T-cell (primary cell): Measurements from ENCODE around the gene UBL7. TPM values are rescaled to one million over a fixed set of nuclear protein-coding genes. Genes with fewer than 3 reads are reported as not detected.
"Not testable (repeated sequence)": the region's sequence is repeated elsewhere in the genome, so short reads cannot be mapped to it uniquely, and the experiment has no call there.

ENCODE experiments used
- ATAC-seq, 4 experiments: fragments of 200-7000 bp in 3 of 4; fragments of 150-1000 bp in 1 of 4; cut with Tn5 transposase; replicated peaks in 1 of 4; 1 replicate in 3 of 4; 2 replicates in 1 of 4; pipeline ENCODE4 v1.10.0; 2021; ENCODE audit warnings: moderate library complexity in 3 of 4, mild to moderate bottlenecking in 2 of 4, moderate number of reproducible peaks in 1 of 4
- CTCF ChIA-PET, 2 donors: fragments of 300-600 bp; sonication (Branson Sonifier 250); formaldehyde crosslinking; loops; one replicate each; lab custom pipeline; 2022; ENCODE audit warnings: antibody characterized with exemption in 2 of 2; lab: Charles Lee
- POLR2A ChIA-PET, 2 donors: fragments of 300-600 bp; sonication (Branson Sonifier 250); formaldehyde crosslinking; loops; one replicate each; lab custom pipeline; 2022; ENCODE audit warnings: antibody characterized with exemption in 2 of 2; lab: Charles Lee
- DNase-seq, 35 experiments: peaks; one replicate each; pipeline versions ENCODE4 v3.0.0 to v3.0.0-alpha.2; 2013 to 2023
- H3K27ac ChIP-seq: one replicate; pipeline ENCODE4 v1.5.1; 2013; ENCODE audit warnings: low read length
- H3K27me3 ChIP-seq, 2 experiments: replicated peaks in 1 of 2; 1 replicate in 1 of 2; 2 replicates in 1 of 2; pipeline versions ENCODE4 v1.6.1 to v1.7.0; 2013; ENCODE audit warnings: low read length in 1 of 2, mixed read lengths in 1 of 2; ENCODE audit not compliant: control insufficient read depth in 2 of 2, insufficient read depth in 2 of 2; ENCODE audit errors: extremely low read depth in 1 of 2
- H3K36me3 ChIP-seq, 2 donors: 1 replicate in 1 of 2; 2 replicates in 1 of 2; pipeline versions ENCODE4 v1.6.1 to v1.7.0; 2013; ENCODE audit warnings: low read length in 1 of 2; ENCODE audit not compliant: control insufficient read depth in 2 of 2, insufficient read depth in 1 of 2; ENCODE audit errors: extremely low read depth in 1 of 2
- H3K4me1 ChIP-seq, 2 experiments: 1 replicate in 1 of 2; 2 replicates in 1 of 2; pipeline versions ENCODE4 v1.6.1 to v1.7.0; 2013; ENCODE audit warnings: low read length in 2 of 2, mixed read lengths in 1 of 2; ENCODE audit not compliant: insufficient read depth in 2 of 2, control insufficient read depth in 1 of 2; ENCODE audit errors: extremely low read depth in 1 of 2
- H3K4me3 ChIP-seq, 2 donors: 1 replicate in 1 of 2; 2 replicates in 1 of 2; pipeline versions ENCODE4 v1.5.1 to v1.7.0; 2013; ENCODE audit warnings: mild to moderate bottlenecking in 2 of 2, low read length in 1 of 2, moderate library complexity in 1 of 2; ENCODE audit not compliant: control insufficient read depth in 1 of 2; ENCODE audit errors: extremely low read depth in 1 of 2
- H3K9me3 ChIP-seq: 2 replicates; pipeline ENCODE4 v1.7.0; 2013
- H3K27ac Mint-ChIP-seq, 2 donors: one replicate each; pipeline ENCODE4 v1.8.0; 2020 to 2021; ENCODE audit warnings: mild to moderate bottlenecking in 2 of 2, mixed read lengths in 2 of 2
- H3K27me3 Mint-ChIP-seq, 2 donors: one replicate each; pipeline ENCODE4 v1.8.0; 2021 to 2022; ENCODE audit warnings: mixed read lengths in 2 of 2
- H3K36me3 Mint-ChIP-seq: one replicate; pipeline ENCODE4 v1.8.0; 2021; ENCODE audit warnings: mixed read lengths
- H3K4me1 Mint-ChIP-seq, 3 donors: one replicate each; pipeline ENCODE4 v1.8.0; 2020 to 2022; ENCODE audit warnings: mixed read lengths in 3 of 3, mild to moderate bottlenecking in 1 of 3
- H3K4me3 Mint-ChIP-seq, 3 donors: one replicate each; pipeline ENCODE4 v1.8.0; 2020 to 2022; ENCODE audit warnings: mild to moderate bottlenecking in 3 of 3, mixed read lengths in 3 of 3, moderate library complexity in 3 of 3
- H3K9me3 Mint-ChIP-seq, 3 donors: one replicate each; pipeline ENCODE4 v1.8.0; 2020 to 2022; ENCODE audit warnings: mixed read lengths in 3 of 3
- WGBS: methylation state at CpG from one replicate; pipeline ENCODE4 v1.1.5; 2013; ENCODE audit warnings: missing lambda C conversion rate; ENCODE audit not compliant: insufficient coverage; 5-methylcytosine and 5-hydroxymethylcytosine counted together
- total RNA-seq, 35 experiments: library from RNA in 6 of 35; stranded (reverse) in 6 of 35; fragments of 120-200 nt in 1 of 35; gene quantifications; one replicate each; pipeline versions ENCODE4 v1.2.1 to v1.2.4 and lab custom pipeline; 2013 to 2026

UBL7 gene
- total RNA-seq, 5 donors from 2014 or later (not counting 1 experiment from before 2014, with no cell fraction given), result 26.1 to 59.9 (median 55.3) TPM

GRCh38 chr15:74460298-74460697 lies 662 bp downstream of the UBL7 start:
- H3K4me3 Mint-ChIP-seq, result peak overlapping the region; percentile 92 to 97 (median 93)
- peaks cover 11 to 23% of the 10 kb centered on the region in 2 experiments for H3K4me1 ChIP-seq
- peak overlapping the region; percentile 61 for H3K27ac ChIP-seq
- H3K36me3 Mint-ChIP-seq, result peaks cover 23% of the 10 kb centered on the region
- peaks cover 5 to 17% of the 10 kb centered on the region in 2 donors for H3K36me3 ChIP-seq
- 25% methylated on average over 2 of the region's 2 CpGs for WGBS
- peaks cover 47 to 54% (median 52%) of the 10 kb centered on the region in 3 donors for H3K4me1 Mint-ChIP-seq
- no peaks in the 10 kb centered on the region for H3K27me3 Mint-ChIP-seq
- peak overlapping the region; percentile 96 to 97 for H3K27ac Mint-ChIP-seq
- no peaks in the 10 kb centered on the region for H3K27me3 ChIP-seq
- CTCF ChIA-PET, result interaction anchor here in 1 of 2 donors (1.1 kb wide), 2 partner anchors 10 to 78 kb away, joined by 3 read pairs; no protein-coding TSS in a partner anchor
- H3K9me3 ChIP-seq, result no peaks in the 10 kb centered on the region
- ATAC-seq (no peak), DNase-seq (no peak)
- POLR2A ChIA-PET, result no interaction called here
- H3K4me3 ChIP-seq, result peak overlapping the region; percentile 93 to 98
- no peaks in the 10 kb centered on the region for H3K9me3 Mint-ChIP-seq

- Mint-ChIP-seq H3K4me1 (peaks cover 50 to 56% (median 50%) of the 10 kb centered on the region in 3 donors), H3K4me3 (peak overlapping the region; percentile 92 to 97 (median 93))
- CTCF ChIA-PET, result interaction anchor here in 1 of 2 donors (0.6 kb wide), 1 partner anchor 25 kb away, joined by 4 read pairs; no protein-coding TSS in a partner anchor
These were observed 1.2 kb downstream of the UBL7 start for GRCh38 chr15:74459798-74460197.

GRCh38 chr15:74458473-74458872 lies 2.5 kb downstream of the UBL7 start:
- Mint-ChIP-seq H3K4me3 (no peak overlapping the region), H3K27ac (no peak overlapping the region), H3K36me3 (peaks cover 38% of the 10 kb centered on the region), H3K9me3 (no peaks in the 10 kb centered on the region), H3K27me3 (no peaks in the 10 kb centered on the region), H3K4me1 (peaks cover 53 to 56% (median 53%) of the 10 kb centered on the region in 3 donors)
- peaks cover 5 to 33% of the 10 kb centered on the region in 2 donors for H3K36me3 ChIP-seq
- WGBS, result 92% methylated on average over 2 of the region's 3 CpGs
- DNase-seq (no peak), ATAC-seq (no peak)
- H3K9me3 ChIP-seq, result no peaks in the 10 kb centered on the region
- no peak overlapping the region for H3K4me3 ChIP-seq
- H3K4me1 ChIP-seq, result peaks cover 13 to 31% of the 10 kb centered on the region in 2 experiments
- ChIA-PET POLR2A (no interaction called here), CTCF (no interaction called here)
- H3K27me3 ChIP-seq, result no peaks in the 10 kb centered on the region
- H3K27ac ChIP-seq, result no peak overlapping the region

More at GRCh38 chr15:74459798-74460197, 1.2 kb downstream of the UBL7 start:
- DNase-seq, ATAC-seq, H3K9me3 Mint-ChIP-seq, H3K9me3 ChIP-seq, H3K27ac Mint-ChIP-seq, H3K27me3 Mint-ChIP-seq, POLR2A ChIA-PET, H3K4me3 ChIP-seq, H3K27ac ChIP-seq, H3K27me3 ChIP-seq: not testable (repeated sequence)
- Histone ChIP-seq H3K36me3 (peaks cover 5 to 20% of the 10 kb centered on the region in 2 donors), H3K4me1 (peaks cover 11 to 23% of the 10 kb centered on the region in 2 experiments)
- H3K36me3 Mint-ChIP-seq, result peaks cover 25% of the 10 kb centered on the region
- WGBS, result 97% methylated on average over 6 of the region's 14 CpGs

GRCh38 chr15:74457036-74457435 lies 3.9 kb downstream of the UBL7 start:
- H3K9me3 ChIP-seq, H3K27ac ChIP-seq, POLR2A ChIA-PET, ATAC-seq, H3K4me3 ChIP-seq, H3K27me3 ChIP-seq, H3K27ac Mint-ChIP-seq, H3K27me3 Mint-ChIP-seq, H3K9me3 Mint-ChIP-seq, DNase-seq, H3K4me3 Mint-ChIP-seq: not testable (repeated sequence)
- CTCF ChIA-PET, result interaction anchor here in 1 of 2 donors (0.6 kb wide), 1 partner anchor 309 kb away, joined by 7 read pairs; no protein-coding TSS in a partner anchor
- Mint-ChIP-seq H3K36me3 (peaks cover 50% of the 10 kb centered on the region), H3K4me1 (peaks cover 43 to 46% (median 45%) of the 10 kb centered on the region in 3 donors)
- Histone ChIP-seq H3K36me3 (peaks cover 9 to 48% of the 10 kb centered on the region in 2 donors), H3K4me1 (peaks cover 11 to 28% of the 10 kb centered on the region in 2 experiments)
- 99% methylated on average over 7 of the region's 10 CpGs for WGBS

- ATAC-seq (no peak), DNase-seq (no peak)
- POLR2A ChIA-PET, result no interaction called here
- Mint-ChIP-seq H3K27me3 (no peaks in the 10 kb centered on the region), H3K4me3 (peak overlapping the region in 1 of 3 donors; percentile 11), H3K27ac (peak overlapping the region; percentile 5 to 73), H3K9me3 (no peaks in the 10 kb centered on the region), H3K36me3 (peaks cover 70% of the 10 kb centered on the region), H3K4me1 (peaks cover 28 to 30% (median 29%) of the 10 kb centered on the region in 3 donors)
- H3K9me3 ChIP-seq, result no peaks in the 10 kb centered on the region
- H3K36me3 ChIP-seq, result peaks cover 19 to 69% of the 10 kb centered on the region in 2 donors
- H3K4me1 ChIP-seq, result peaks cover 2 to 14% of the 10 kb centered on the region in 2 experiments
- no peak overlapping the region for H3K4me3 ChIP-seq
- no peaks in the 10 kb centered on the region for H3K27me3 ChIP-seq
- no peak overlapping the region for H3K27ac ChIP-seq
- CTCF ChIA-PET, result interaction anchor here in 1 of 2 donors (0.8 kb wide), 1 partner anchor 16 kb away, joined by 3 read pairs; no protein-coding TSS in a partner anchor
These were observed 6.0 kb downstream of the UBL7 start for GRCh38 chr15:74454764-74455500.

- peak overlapping the region in 1 of 3 donors; percentile 11 for H3K4me3 Mint-ChIP-seq
- peak; percentile 40 to 62 (median 53) for ATAC-seq
- H3K36me3 ChIP-seq, result peaks cover 25 to 77% of the 10 kb centered on the region in 2 donors
- H3K9me3 Mint-ChIP-seq, result no peaks in the 10 kb centered on the region
- POLR2A ChIA-PET, result interaction anchor here in 1 of 2 donors (0.5 kb wide), 1 partner anchor 102 kb away, joined by 6 read pairs; no protein-coding TSS in a partner anchor
- DNase-seq, result no peak
- H3K36me3 Mint-ChIP-seq, result peaks cover 78% of the 10 kb centered on the region
- H3K4me1 Mint-ChIP-seq, result peaks cover 28 to 29% (median 29%) of the 10 kb centered on the region in 3 donors
- H3K27me3 Mint-ChIP-seq, result no peaks in the 10 kb centered on the region
- peaks cover 2 to 8% of the 10 kb centered on the region in 2 experiments for H3K4me1 ChIP-seq
- no peaks in the 10 kb centered on the region for H3K9me3 ChIP-seq
- H3K27ac Mint-ChIP-seq, result peak overlapping the region; percentile 5 to 73
- CTCF ChIA-PET, result interaction anchor here in 1 of 2 donors (1.4 kb wide), 1 partner anchor 78 kb away, joined by 3 read pairs; no protein-coding TSS in a partner anchor
- H3K27ac ChIP-seq, result no peak overlapping the region
- WGBS, result 66% methylated on average over 8 of the region's 13 CpGs
- H3K27me3 ChIP-seq, result no peaks in the 10 kb centered on the region
- no peak overlapping the region for H3K4me3 ChIP-seq
These were observed 6.8 kb downstream of the UBL7 start for GRCh38 chr15:74453925-74454763.
